Endothelial cell of umbilical vein (primary cell): ENCODE measurements around the gene AQP12B. TPM values are rescaled to one million over a fixed set of nuclear protein-coding genes. Genes with fewer than 3 reads are reported as not detected.

Experiments
- BruUV-seq: library from RNA; stranded (reverse); fragments of 400-500 nt; replicated peaks from 2 replicates; lab custom pipeline; 2021; lab: Mats Ljungman, UMichigan
- CTCF ChIA-PET: fragments of 300-600, 350-600 bp; sonication (Branson Sonifier 250); formaldehyde crosslinking; loops from one replicate; lab custom pipeline; 2021; ENCODE audit warnings: antibody characterized with exemption, inconsistent platforms; lab: Charles Lee
- POLR2A ChIA-PET: fragments of 300-600, 350-600 bp; sonication (Branson Sonifier 250); formaldehyde crosslinking; loops from one replicate; lab custom pipeline; 2021; ENCODE audit warnings: antibody characterized with exemption, inconsistent platforms; lab: Charles Lee
- DNase-seq: peaks from one replicate; pipeline ENCODE4 v3.0.0-alpha.2; 2011; ENCODE audit warnings: low read depth, low spot score
- FAIRE-seq: peaks from 2 replicates; lab custom pipeline; 2011; peaks lifted over from hg19 to GRCh38; lab: Jason Lieb, UNC
- H2AFZ ChIP-seq: 2 replicates; pipeline ENCODE4 v1.6.0; 2012; ENCODE audit warnings: low read depth, low read length, control low read depth, inconsistent platforms
- H3K27ac ChIP-seq: 2 replicates; pipeline ENCODE4 v1.5.1; 2011; ENCODE audit warnings: low read depth, mild to moderate bottlenecking, control low read depth, low read length, moderate library complexity; ENCODE audit not compliant: insufficient read depth
- H3K27me3 ChIP-seq, 2 experiments: 2 replicates each; pipeline versions ENCODE4 v1.6.0 to v1.6.1; 2011; ENCODE audit warnings: low read length in 2 of 2, mixed read lengths in 1 of 2; ENCODE audit not compliant: control insufficient read depth in 2 of 2, insufficient read depth in 2 of 2
- H3K36me3 ChIP-seq, 2 experiments: 2 replicates in 1 of 2; 3 replicates in 1 of 2; pipeline ENCODE4 v1.5.1; 2011; ENCODE audit warnings: low read length in 2 of 2, mild to moderate bottlenecking in 1 of 2, moderate library complexity in 1 of 2; ENCODE audit not compliant: control insufficient read depth in 2 of 2, insufficient read depth in 2 of 2; ENCODE audit errors: extremely low read depth in 1 of 2
- H3K4me1 ChIP-seq: 3 replicates; pipeline ENCODE4 v1.5.1; 2011; ENCODE audit warnings: mild to moderate bottlenecking, low read length; ENCODE audit not compliant: control insufficient read depth, insufficient read depth; ENCODE audit errors: extremely low read depth
- H3K4me2 ChIP-seq: 2 replicates; pipeline ENCODE4 v1.6.1; 2011; ENCODE audit warnings: low read length, control low read depth, mixed read lengths; ENCODE audit not compliant: insufficient read depth
- H3K4me3 ChIP-seq, 3 experiments: fragments of 200-600 bp in 1 of 3; sonication (generic), shearing (Covaris generic) in 1 of 3; replicated peaks in 1 of 3; 2 replicates each; pipeline ENCODE4 v1.5.1; 2011 to 2016; ENCODE audit warnings: control low read depth in 3 of 3, low read length in 3 of 3, mild to moderate bottlenecking in 2 of 3, inconsistent platforms in 1 of 3, low read depth in 1 of 3, moderate library complexity in 1 of 3; ENCODE audit not compliant: insufficient read depth in 1 of 3
- H3K79me2 ChIP-seq: 2 replicates; pipeline ENCODE4 v1.6.0; 2012; ENCODE audit warnings: low read length, inconsistent platforms; ENCODE audit not compliant: control insufficient read depth, insufficient read depth
- H3K9ac ChIP-seq: replicated peaks from 2 replicates; pipeline ENCODE3; 2011; ENCODE audit warnings: low read length, control low read depth; ENCODE audit not compliant: insufficient read depth; ENCODE audit errors: extremely low read depth
- H3K9me1 ChIP-seq: replicated peaks from 3 replicates; pipeline ENCODE4 v1.6.0; 2011; ENCODE audit warnings: mild to moderate bottlenecking, low read length; ENCODE audit not compliant: control insufficient read depth, insufficient read depth; ENCODE audit errors: extremely low read depth
- H3K9me3 ChIP-seq: replicated peaks from 2 replicates; pipeline ENCODE4 v1.5.1; 2012; ENCODE audit warnings: low read length, inconsistent platforms; ENCODE audit not compliant: control insufficient read depth, insufficient read depth
- H4K20me1 ChIP-seq: replicated peaks from 2 replicates; pipeline ENCODE3; 2011; ENCODE audit warnings: mild to moderate bottlenecking, low read length; ENCODE audit not compliant: control insufficient read depth, insufficient read depth; ENCODE audit errors: extremely low read depth
- FOS ChIP-seq: IDR thresholded peaks from 2 replicates; pipeline ENCODE4 v1.6.1; 2011; ENCODE audit warnings: mild to moderate bottlenecking, low read length, moderate library complexity, borderline replicate concordance; ENCODE audit not compliant: insufficient read depth
- POLR2AphosphoS5 ChIP-seq: IDR thresholded peaks from 2 replicates; pipeline ENCODE4 v1.6.1; 2012; ENCODE audit warnings: low read depth, mild to moderate bottlenecking, control low read depth, low read length, moderate library complexity; ENCODE audit not compliant: insufficient read depth
- dilution Hi-C: fragments of 300-500 bp; cut with MboI; formaldehyde crosslinking; loops from one replicate; pipeline ENCODE4 v1.15.0; 2019; ENCODE audit warnings: low sequenced_read_pairs; ENCODE audit not compliant: extremely low pct_ligation_motif_present
- intact Hi-C: fragments of 100-400 bp; cut with micrococcal nuclease; formaldehyde crosslinking; loops from one replicate; pipeline ENCODE4 v1.10.0; 2022
- polyA plus RNA-seq, 4 experiments: library from polyadenylated mRNA; depleted of rRNA in 3 of 4; stranded (reverse) in 3 of 4; unstranded in 1 of 4; fragments of >200 nt; gene quantifications; 2 replicates each; pipeline versions ENCODE4 v1.2.1 to v1.2.3, GENCODE V29; 2011 to 2012; ENCODE audit warnings: missing spikeins in 1 of 4
- total RNA-seq: library from RNA; stranded (reverse); gene quantifications from 2 replicates; pipeline ENCODE4 v1.2.3, GENCODE V29; 2021
- TF ChIP-seq, protein P1 (sequence below), 2 donors: IDR thresholded peaks; 1 replicate in 1 of 2; 2 replicates in 1 of 2; pipeline ENCODE4 v1.5.1; 2011; ENCODE audit warnings: low read length in 2 of 2, mild to moderate bottlenecking in 2 of 2, moderate library complexity in 2 of 2, control low read depth in 1 of 2, inconsistent platforms in 1 of 2, low read depth in 1 of 2; ENCODE audit not compliant: insufficient read depth in 1 of 2; ENCODE audit errors: extremely low read depth in 1 of 2

The AQP12B gene
- total and polyA plus RNA-seq, 2 donors (not counting 3 experiments of a cell fraction or from before 2014, with no cell fraction given): not detected

DNA sequence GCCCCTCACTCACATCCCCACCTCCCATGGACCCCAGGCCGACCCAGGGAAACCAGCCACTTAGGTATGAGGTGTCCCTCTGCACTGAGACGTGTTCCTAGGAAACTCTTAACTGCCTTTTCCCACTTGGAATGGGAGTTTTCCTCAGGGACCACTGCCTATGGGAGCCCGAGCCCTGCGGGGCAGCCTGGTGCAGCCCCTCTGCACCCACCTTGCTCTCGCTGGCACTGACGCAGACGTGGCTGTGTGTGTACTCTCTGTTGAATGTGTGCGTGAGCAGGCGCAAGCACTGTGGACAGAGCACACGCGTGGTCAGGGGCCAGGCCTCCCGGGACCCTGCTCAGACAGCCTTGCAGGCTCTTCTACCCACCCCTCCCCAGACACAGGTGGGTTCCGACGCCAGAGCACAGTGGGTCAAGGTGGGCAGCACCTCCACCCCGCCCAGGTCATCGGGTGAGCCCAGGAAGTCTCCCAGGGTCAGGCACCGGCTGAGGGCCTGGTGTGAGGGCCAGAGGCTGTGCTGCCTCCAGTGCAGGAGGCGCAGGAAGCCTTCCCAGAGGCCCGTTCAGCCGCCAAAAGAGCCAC, 39.0 kb upstream of the AQP12B start:
- Histone ChIP-seq H3K4me3 (no peak overlapping the region), H3K79me2 (no peaks in the 10 kb centered on the region), H3K4me2 (no peak overlapping the region), H3K9me1 (no peaks in the 10 kb centered on the region), H3K9me3 (no peaks in the 10 kb centered on the region), H2AFZ (no peak overlapping the region), H3K27me3 (no peaks in the 10 kb centered on the region), H3K4me1 (no peaks in the 10 kb centered on the region), H3K9ac (no peak overlapping the region), H3K27ac (no peak overlapping the region), H4K20me1 (no peaks in the 10 kb centered on the region), H3K36me3 (no peaks in the 10 kb centered on the region)
- CTCF ChIA-PET: no interaction called here
- no TSS peak for BruUV-seq
- dilution Hi-C loops: no loop called here
- TF ChIP-seq FOS (no peak), POLR2AphosphoS5 (no peak)
- TF ChIP-seq, protein P1, sequence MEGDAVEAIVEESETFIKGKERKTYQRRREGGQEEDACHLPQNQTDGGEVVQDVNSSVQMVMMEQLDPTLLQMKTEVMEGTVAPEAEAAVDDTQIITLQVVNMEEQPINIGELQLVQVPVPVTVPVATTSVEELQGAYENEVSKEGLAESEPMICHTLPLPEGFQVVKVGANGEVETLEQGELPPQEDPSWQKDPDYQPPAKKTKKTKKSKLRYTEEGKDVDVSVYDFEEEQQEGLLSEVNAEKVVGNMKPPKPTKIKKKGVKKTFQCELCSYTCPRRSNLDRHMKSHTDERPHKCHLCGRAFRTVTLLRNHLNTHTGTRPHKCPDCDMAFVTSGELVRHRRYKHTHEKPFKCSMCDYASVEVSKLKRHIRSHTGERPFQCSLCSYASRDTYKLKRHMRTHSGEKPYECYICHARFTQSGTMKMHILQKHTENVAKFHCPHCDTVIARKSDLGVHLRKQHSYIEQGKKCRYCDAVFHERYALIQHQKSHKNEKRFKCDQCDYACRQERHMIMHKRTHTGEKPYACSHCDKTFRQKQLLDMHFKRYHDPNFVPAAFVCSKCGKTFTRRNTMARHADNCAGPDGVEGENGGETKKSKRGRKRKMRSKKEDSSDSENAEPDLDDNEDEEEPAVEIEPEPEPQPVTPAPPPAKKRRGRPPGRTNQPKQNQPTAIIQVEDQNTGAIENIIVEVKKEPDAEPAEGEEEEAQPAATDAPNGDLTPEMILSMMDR (IDR thresholded peaks at IDR 0.05; ENCODE audit: extremely low read depth in 1 of 2, insufficient read depth in 1 of 2, low read depth in 1 of 2, low read length in 2 of 2): no peak
- POLR2A ChIA-PET: no interaction called here
- DNase-seq: no peak
- FAIRE-seq: no peak
- intact Hi-C loops: no loop called here
